Measurements from ENCODE around the gene ESR1.
"Not testable (repeated sequence)": the region's sequence is repeated elsewhere in the genome, so short reads cannot be mapped to it uniquely, and the experiment has no call there.

ESR1 gene

GRCh38 chr6:152059909-152060308 is 252.4 kb downstream of the ESR1 start:
- no peak for FAIRE-seq

- FAIRE-seq, result no peak
Measured at GRCh38 chr6:152062476-152062875, 255.0 kb downstream of the ESR1 start.

GRCh38 chr6:152063170-152063921 is 255.9 kb downstream of the ESR1 start:
- FAIRE-seq, result no peak

- FAIRE-seq, result no peak
Measured at GRCh38 chr6:152068622-152069261, 261.3 kb downstream of the ESR1 start.

- FAIRE-seq, result no peak
Measured at GRCh38 chr6:152070556-152070955, 263.1 kb downstream of the ESR1 start.

DNA sequence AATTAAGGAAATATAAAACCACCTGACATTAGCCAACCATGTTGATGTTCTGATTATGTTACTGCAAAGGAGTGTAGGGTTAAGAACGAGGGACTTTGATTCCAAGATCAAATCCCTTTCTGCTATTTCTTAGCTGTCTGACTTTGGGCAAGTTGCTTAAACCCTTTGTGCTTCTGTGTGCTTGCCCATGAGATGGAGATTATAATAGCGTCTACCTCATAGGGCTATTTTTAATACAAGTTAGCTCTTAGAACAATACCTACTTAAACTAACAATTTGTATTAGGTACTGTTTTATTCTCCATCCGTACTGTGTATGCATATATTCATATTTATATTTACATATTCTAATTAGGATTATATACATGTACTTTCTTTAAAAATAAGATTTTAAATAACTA is 263.8 kb downstream of the ESR1 start:
- FAIRE-seq, result no peak

GRCh38 chr6:152071843-152072242 is 264.4 kb downstream of the ESR1 start:
- no peak for FAIRE-seq

DNA sequence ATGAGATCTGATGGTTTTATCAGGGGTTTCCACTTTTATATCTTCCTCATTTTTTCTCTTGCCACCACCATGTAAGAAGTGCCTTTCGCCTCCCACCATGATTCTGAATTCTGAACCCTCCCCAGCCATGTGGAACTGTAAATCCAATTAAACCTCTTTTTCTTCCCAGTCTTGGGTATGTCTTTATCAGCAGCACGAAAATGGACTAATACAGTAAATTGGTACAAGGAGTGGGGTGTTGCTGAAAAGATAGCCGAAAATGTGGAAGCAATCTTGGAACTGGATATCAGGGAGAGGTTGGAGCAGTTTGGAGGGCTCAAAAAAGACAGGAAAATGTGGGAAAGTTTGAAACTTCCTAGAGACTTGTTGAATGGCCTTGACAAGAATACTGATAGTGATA is 268.8 kb downstream of the ESR1 start:
- FAIRE-seq, result not testable (repeated sequence)

DNA sequence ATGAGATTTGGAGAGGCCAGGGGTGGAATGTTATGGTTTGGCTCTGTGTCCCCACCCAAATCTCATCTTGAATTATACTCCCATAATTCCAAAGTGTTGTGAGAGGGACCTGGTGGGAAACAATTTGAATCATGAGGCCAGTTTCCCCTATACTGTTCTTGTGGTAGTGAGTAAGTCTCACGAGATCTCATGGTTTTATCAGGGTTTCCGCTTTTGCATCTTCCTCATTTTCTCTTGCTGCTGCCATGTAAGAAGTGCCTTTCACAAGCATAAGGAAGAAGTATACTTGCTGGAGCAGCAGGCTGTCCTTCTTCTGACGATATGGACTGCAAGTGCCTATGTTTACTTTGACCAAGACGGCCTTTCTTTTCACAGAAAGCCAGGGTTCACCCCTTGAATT is 270.5 kb downstream of the ESR1 start:
- no peak for FAIRE-seq

GRCh38 chr6:152078804-152079203 is 271.3 kb downstream of the ESR1 start:
- no peak for FAIRE-seq

- FAIRE-seq, result no peak
Measured at GRCh38 chr6:152085451-152085921, 278.0 kb downstream of the ESR1 start.

- FAIRE-seq, result no peak
Measured at GRCh38 chr6:152086223-152086873, 278.9 kb downstream of the ESR1 start.

DNA sequence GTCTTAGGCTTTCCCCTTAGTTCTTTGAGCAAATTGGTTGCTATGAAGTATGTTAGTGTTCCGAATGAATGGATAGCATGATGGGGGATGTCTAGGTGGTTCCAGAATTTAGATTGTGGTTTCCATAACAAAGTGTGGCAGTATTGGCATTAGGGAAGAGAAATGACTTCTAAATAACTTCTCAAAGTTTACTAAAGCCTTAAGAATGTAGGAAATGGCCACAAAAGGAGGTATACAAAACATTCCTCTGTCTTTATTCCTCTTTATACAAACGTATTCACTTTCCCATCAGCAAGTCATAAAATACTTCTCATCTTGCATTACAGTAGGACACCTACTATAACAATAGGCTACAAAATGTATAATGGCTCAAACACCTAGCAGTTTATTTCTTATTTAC is 279.6 kb downstream of the ESR1 start:
- no peak for FAIRE-seq

DNA sequence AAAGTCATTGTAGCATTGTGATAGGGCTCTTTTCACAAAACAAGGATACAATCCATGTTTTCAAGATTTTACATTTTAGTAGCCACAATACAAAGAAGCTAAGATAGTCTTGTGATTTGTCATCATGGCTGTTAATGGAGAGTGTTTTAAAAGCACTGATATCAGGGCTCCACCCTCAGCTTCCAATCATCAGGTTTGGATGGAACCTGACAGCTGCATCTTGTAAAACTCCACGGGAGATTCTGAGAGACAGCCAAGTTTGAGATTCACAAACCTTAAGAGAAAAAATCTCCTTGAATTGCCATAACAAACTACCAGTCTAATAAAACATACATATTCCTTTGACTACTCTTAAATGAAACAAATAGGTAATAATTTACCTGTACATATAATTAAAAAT is 280.2 kb downstream of the ESR1 start:
- no peak for FAIRE-seq

DNA sequence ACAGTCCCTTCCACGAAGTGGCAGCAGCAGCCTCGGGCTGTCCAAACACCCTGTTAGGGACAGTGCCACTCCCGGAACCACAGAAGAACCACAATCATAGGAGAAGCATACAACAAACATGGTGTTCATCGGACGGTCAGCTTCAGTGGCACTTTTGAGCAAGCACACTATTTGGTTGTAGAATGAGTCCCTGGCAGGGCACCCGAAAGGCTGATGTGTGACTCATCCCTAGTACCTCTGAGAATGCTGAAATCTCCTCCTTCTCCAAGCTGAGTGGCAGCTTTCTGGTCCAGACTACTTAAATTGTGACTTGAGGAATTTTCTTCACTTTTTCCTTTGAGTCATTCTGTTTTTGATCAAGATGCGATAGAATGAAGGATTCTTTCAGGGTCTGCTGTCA is 282.5 kb downstream of the ESR1 start:
- no peak for FAIRE-seq

DNA sequence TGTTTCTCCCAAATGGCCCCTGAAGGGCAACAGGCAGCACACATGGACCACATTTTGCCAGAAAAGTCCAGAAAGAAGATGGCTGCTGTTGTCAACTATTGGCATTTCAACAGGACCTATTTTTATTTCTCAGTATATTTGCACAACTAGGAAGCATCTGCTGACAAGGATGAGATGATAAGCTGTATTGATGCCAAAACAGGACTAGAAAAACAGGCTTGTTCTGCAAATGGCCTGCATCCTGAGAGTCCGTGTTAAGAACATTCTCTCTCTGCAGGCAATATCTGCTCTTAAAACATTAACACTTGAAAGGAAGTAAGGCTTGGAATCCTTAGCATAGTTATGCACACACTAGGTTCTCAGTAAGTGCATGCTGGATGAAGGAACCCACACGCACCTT is 283.7 kb downstream of the ESR1 start:
- FAIRE-seq, result no peak

GRCh38 chr6:152091851-152092341 is 284.4 kb downstream of the ESR1 start:
- no peak for FAIRE-seq

- no peak for FAIRE-seq
Measured at GRCh38 chr6:152093711-152094110, 286.2 kb downstream of the ESR1 start.

GRCh38 chr6:152094276-152094675 is 286.8 kb downstream of the ESR1 start:
- no peak for FAIRE-seq

DNA sequence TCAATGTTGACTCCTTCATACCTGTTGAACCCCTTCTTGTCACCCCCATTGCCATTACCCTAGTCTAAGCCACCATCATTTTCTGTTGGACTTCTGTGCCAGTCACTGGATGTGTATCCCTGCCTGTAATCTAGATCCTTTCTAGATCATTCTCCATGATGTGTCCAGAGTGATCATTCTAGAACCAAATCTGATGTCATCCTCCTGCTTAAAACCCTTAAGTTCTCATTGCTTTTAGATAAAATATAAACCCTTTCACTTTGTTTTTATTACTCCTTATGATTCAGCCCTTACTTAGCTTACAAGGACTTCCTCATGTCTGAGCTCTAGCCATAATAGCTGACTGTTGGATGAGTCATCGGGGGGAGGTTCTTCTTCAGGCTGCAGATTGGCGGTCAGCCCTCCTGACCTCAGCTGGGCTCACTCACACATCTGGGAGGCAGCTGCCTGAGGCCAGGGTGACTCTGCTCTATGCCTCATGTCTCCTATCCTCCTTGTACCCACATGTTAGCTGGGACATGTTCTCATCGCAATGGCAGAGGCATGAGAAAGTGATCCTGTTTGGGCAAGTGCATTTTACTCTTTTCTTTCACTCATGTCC is 287.6 kb downstream of the ESR1 start:
- FAIRE-seq, result peak; percentile 94

DNA sequence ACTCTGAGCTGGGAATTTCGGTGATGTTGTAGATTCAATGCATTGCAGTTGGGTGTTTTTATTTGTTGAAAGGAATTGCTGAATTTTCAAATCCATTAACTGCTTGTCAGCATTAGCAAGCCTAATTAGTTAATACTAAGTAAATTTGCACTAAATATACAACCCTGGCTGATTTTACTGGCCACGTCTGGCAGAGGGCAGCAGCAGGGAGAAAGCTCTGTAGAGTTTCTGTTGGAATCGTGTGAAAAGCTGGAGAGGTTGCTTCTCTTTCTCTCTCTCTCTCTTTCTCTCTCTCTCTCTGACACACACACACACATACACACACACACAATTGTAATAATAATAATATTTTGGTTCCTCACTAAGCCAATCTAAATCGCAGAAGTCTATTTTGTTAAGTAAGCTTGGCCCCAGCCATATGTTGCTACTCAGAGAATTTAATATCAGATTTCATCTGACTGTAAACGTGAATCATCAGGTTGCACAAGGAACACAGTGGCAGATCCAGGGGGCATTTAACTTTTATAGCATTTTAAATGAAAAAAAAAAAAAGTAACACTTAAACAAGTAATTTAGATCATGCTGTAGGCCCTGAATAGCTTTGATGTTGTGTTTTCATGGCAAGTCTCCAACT is 289.5 kb downstream of the ESR1 start:
- FAIRE-seq, result peak; percentile 70

DNA sequence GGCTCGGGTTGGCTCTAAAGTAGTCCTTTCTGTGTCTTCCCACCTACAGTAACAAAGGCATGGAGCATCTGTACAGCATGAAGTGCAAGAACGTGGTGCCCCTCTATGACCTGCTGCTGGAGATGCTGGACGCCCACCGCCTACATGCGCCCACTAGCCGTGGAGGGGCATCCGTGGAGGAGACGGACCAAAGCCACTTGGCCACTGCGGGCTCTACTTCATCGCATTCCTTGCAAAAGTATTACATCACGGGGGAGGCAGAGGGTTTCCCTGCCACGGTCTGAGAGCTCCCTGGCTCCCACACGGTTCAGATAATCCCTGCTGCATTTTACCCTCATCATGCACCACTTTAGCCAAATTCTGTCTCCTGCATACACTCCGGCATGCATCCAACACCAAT is 291.2 kb downstream of the ESR1 start:
- FAIRE-seq, result no peak
